NB4 (cell line): ENCODE results near the gene RPTOR.

Experiments used
- CTCF ChIP-seq: IDR thresholded peaks from one replicate; pipeline ENCODE4 v1.5.1; 2012; ENCODE audit warnings: low read depth, low read length
- POLR2A ChIP-seq: IDR thresholded peaks from 2 replicates; pipeline ENCODE4 v1.6.1; 2011; ENCODE audit warnings: mild to moderate bottlenecking; ENCODE audit not compliant: insufficient read length; ENCODE audit errors: extremely low read depth

- TF ChIP-seq CTCF (no peak), POLR2A (no peak)
Measured at GRCh38 chr17:80872001-80872500, 327.4 kb downstream of the RPTOR start.
